Middle frontal gyrus (tissue), 1 donor: ENCODE data around the gene FNDC10.

Experiments
- DNase-seq: peaks from one replicate; pipeline ENCODE4 v3.0.0-alpha.2; 2015; ENCODE audit warnings: low spot score; ENCODE audit errors: extremely low spot score

The FNDC10 gene

GRCh38 chr1:1627829-1628753, 28.2 kb upstream of the FNDC10 start:
- no peak for DNase-seq

GRCh38 chr1:1627261-1627828, 27.4 kb upstream of the FNDC10 start:
- DNase-seq = no peak

GRCh38 chr1:1626207-1627141, 26.5 kb upstream of the FNDC10 start:
- DNase-seq = no peak

- no peak for DNase-seq
These were observed 25.9 kb upstream of the FNDC10 start for GRCh38 chr1:1625824-1626206.

- no peak for DNase-seq
These were observed 25.5 kb upstream of the FNDC10 start for GRCh38 chr1:1625404-1625775.

- DNase-seq = no peak
These were observed 24.8 kb upstream of the FNDC10 start for GRCh38 chr1:1624443-1625403.

GRCh38 chr1:1623631-1624442, 23.9 kb upstream of the FNDC10 start:
- DNase-seq = no peak

GRCh38 chr1:1623181-1623630, 23.3 kb upstream of the FNDC10 start:
- DNase-seq = no peak

GRCh38 chr1:1622788-1623094, 22.8 kb upstream of the FNDC10 start:
- no peak for DNase-seq

GRCh38 chr1:1622010-1622787, 22.3 kb upstream of the FNDC10 start:
- DNase-seq = no peak

- no peak for DNase-seq
These were observed 21.5 kb upstream of the FNDC10 start for GRCh38 chr1:1621173-1622009.

- no peak for DNase-seq
These were observed 20.7 kb upstream of the FNDC10 start for GRCh38 chr1:1620433-1621139.

- no peak for DNase-seq
These were observed 20.0 kb upstream of the FNDC10 start for GRCh38 chr1:1619917-1620361.

- no peak for DNase-seq
These were observed 18.6 kb upstream of the FNDC10 start for GRCh38 chr1:1618396-1619068.

- no peak for DNase-seq
These were observed 18.0 kb upstream of the FNDC10 start for GRCh38 chr1:1617925-1618324.

GRCh38 chr1:1617516-1617915, 17.6 kb upstream of the FNDC10 start:
- no peak for DNase-seq

- no peak for DNase-seq
These were observed 16.9 kb upstream of the FNDC10 start for GRCh38 chr1:1616838-1617237.
